Measurements from ENCODE around the gene CREB3L2. TPM values are rescaled to one million over a fixed set of nuclear protein-coding genes. Genes with fewer than 3 reads are reported as not detected.

CREB3L2 gene
- total RNA-seq, 2 donors from 2014 or later = 45.8 to 46.0 TPM

DNA sequence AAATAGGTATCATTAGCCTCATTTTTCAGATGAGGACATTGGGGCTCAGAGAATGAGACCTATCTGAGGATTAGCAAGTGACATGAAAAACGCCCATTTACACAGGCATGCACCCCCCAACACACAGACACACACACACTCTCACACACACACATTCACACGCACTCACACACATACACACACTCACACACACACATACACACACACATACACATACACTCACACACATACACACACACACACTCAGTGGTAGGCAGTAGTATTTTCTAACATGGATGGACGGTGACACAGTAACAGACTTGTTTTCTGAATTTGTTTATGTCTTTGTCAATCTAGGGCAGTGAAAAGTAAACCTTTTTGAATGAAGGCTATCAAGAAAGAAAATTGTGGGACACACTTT is 176.4 kb downstream of the CREB3L2 start:
- Histone ChIP-seq H3K9ac (ENCODE audit: low read depth in 2 of 2, low read length in 2 of 2) (no peak overlapping the region), H3K4me1 (no peaks in the 10 kb centered on the region), H3K27me3 (peaks cover 6% of the 10 kb centered on the region), H3K36me3 (no peaks in the 10 kb centered on the region), H3K4me3 (no peak overlapping the region), H3K27ac (no peak overlapping the region), H3K9me3 (no peaks in the 10 kb centered on the region)
- intact Hi-C loops (cut with DNase I) = no loop called here
- DNase-seq = no peak
- TF ChIP-seq, protein P1, sequence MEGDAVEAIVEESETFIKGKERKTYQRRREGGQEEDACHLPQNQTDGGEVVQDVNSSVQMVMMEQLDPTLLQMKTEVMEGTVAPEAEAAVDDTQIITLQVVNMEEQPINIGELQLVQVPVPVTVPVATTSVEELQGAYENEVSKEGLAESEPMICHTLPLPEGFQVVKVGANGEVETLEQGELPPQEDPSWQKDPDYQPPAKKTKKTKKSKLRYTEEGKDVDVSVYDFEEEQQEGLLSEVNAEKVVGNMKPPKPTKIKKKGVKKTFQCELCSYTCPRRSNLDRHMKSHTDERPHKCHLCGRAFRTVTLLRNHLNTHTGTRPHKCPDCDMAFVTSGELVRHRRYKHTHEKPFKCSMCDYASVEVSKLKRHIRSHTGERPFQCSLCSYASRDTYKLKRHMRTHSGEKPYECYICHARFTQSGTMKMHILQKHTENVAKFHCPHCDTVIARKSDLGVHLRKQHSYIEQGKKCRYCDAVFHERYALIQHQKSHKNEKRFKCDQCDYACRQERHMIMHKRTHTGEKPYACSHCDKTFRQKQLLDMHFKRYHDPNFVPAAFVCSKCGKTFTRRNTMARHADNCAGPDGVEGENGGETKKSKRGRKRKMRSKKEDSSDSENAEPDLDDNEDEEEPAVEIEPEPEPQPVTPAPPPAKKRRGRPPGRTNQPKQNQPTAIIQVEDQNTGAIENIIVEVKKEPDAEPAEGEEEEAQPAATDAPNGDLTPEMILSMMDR (IDR thresholded peaks at IDR 0.05) = no peak

Other genes with a start within 250 kb of the CREB3L2 start
- gene DGKI, start 155.1 kb downstream of the CREB3L2 start, total RNA-seq = under 1 TPM; 0.35 to 0.67 TPM
- gene AKR1D1, start 74.4 kb upstream of the CREB3L2 start, total RNA-seq = not detected

Measured in colonic mucosa (tissue), 4 donors.